ENCODE data around the gene ISY1. TPM values are rescaled to one million over a fixed set of nuclear protein-coding genes. Genes with fewer than 3 reads are reported as not detected.

ISY1 gene
- total and polyA plus RNA-seq, 2 of the 4 experiments (the other 2 are of a cell fraction) = 28.5 to 31.5 TPM

DNA sequence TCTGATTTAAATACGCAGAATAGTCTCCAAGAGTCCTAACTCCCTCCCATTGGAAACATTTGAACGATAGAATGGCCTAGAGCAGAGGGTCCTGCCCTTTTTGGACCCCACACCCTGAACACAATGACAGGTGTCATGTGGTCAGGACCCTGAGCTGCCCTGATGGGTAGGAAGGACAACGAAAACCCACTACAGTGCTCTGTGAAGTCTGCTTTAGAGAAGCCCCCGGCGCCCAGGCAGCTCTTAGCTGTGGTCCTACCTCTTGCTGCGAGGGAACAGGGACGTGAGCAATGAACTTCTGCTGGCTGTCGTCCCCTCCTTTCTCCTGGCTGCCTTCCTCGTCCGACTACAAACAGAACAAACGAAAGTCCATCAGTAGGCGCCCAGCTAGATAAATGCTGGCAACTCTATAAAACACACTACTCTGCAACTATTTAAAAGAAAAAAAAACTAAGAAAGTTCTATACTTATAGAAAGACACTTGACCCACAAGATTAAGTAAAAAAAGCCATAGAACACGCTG lies 30.5 kb downstream of the ISY1 start:
- ChIA-PET CTCF (interaction anchor here (0.6 to 0.7 kb wide), 2 partner anchors 107 to 255 kb away, joined by 3 read pairs; no protein-coding TSS in a partner anchor), POLR2A (ENCODE audit: unreplicated experiment) (no interaction called here)
- H3K23ac ChIP-seq (ENCODE audit: low read depth, low read length) = no peak overlapping the region
- no peak for ATAC-seq (ENCODE audit: low read depth)
- no peaks in the 10 kb centered on the region; a peak in 1 of 4 replicates for H3K79me1 ChIP-seq (ENCODE audit: low read depth in 1 of 2, low read length in 2 of 2)
- no peak overlapping the region for H2BK15ac ChIP-seq (ENCODE audit: low read depth, low read length)
- no peak overlapping the region for H3K4ac ChIP-seq (ENCODE audit: low read depth, low read length)
- in situ Hi-C loops (cut with MboI; ENCODE audit: low sequenced_read_pairs) (no loop called here), dilution Hi-C loops (cut with HindIII; ENCODE audit: low sequenced_read_pairs, unreplicated experiment) (no loop called here), intact Hi-C loops (cut with micrococcal nuclease) (no loop called here)
- H3K9ac ChIP-seq (ENCODE audit: low read depth, low read length) = no peak overlapping the region
- H3K4me1 ChIP-seq (ENCODE audit: control insufficient read depth, insufficient read depth, low read length) = peaks cover 8% of the 10 kb centered on the region; the same call in 1 of the 2 replicates
- no peak overlapping the region for H3K56ac ChIP-seq (ENCODE audit: extremely low read depth, insufficient read depth, low read length)
- WGBS, 2 experiments (ENCODE audit: extremely low coverage in 2 of 2, insufficient read length in 1 of 2) = no CpG with 5 or more reads among the region's 13 CpGs
- H3K36me3 ChIP-seq (ENCODE audit: control insufficient read depth, insufficient read depth, low read length) = peaks cover 46% of the 10 kb centered on the region
- no peak overlapping the region for H2AK5ac ChIP-seq (ENCODE audit: low read depth, low read length)
- H2BK120ac ChIP-seq (ENCODE audit: low read depth, low read length) = no peak overlapping the region
- no peak for DNase-seq
- no peaks in the 10 kb centered on the region for H3K27me3 ChIP-seq (ENCODE audit: control insufficient read depth, insufficient read depth, low read length)
- no peaks in the 10 kb centered on the region for H4K20me1 ChIP-seq (ENCODE audit: insufficient read depth, low read length)
- H3K27ac ChIP-seq (ENCODE audit: insufficient read depth, low read length) = no peak overlapping the region
- H4K5ac ChIP-seq (ENCODE audit: low read depth, low read length) = no peak overlapping the region
- H2AFZ ChIP-seq (replicated peaks; ENCODE audit: low read length, poor library complexity) = no peak overlapping the region
- no peak overlapping the region for H4K91ac ChIP-seq (ENCODE audit: insufficient read depth, low read depth, low read length)
- H2BK5ac ChIP-seq (ENCODE audit: low read depth, low read length, poor library complexity, severe bottlenecking) = no peak overlapping the region
- no peak overlapping the region for H3K18ac ChIP-seq (ENCODE audit: low read depth, low read length)
- no peak overlapping the region for H3K14ac ChIP-seq (replicated peaks; ENCODE audit: low read depth, low read length)
- H2BK20ac ChIP-seq (ENCODE audit: low read depth, low read length) = no peak overlapping the region
- no peak overlapping the region for H3K4me2 ChIP-seq (ENCODE audit: low read depth, low read length)
- TF ChIP-seq NFE2L2 (IDR thresholded peaks at IDR 0.05; ENCODE audit: low read depth, low read length) = no peak
- TF ChIP-seq CEBPB (IDR thresholded peaks at IDR 0.05; ENCODE audit: low read depth, low read length) = no peak
- no peak for TF ChIP-seq BHLHE40 (IDR thresholded peaks at IDR 0.05; ENCODE audit: low read depth, low read length)
- no peak for TF ChIP-seq MAZ (IDR thresholded peaks at IDR 0.05; ENCODE audit: borderline replicate concordance, low read depth, low read length)
- TF ChIP-seq, protein P1, sequence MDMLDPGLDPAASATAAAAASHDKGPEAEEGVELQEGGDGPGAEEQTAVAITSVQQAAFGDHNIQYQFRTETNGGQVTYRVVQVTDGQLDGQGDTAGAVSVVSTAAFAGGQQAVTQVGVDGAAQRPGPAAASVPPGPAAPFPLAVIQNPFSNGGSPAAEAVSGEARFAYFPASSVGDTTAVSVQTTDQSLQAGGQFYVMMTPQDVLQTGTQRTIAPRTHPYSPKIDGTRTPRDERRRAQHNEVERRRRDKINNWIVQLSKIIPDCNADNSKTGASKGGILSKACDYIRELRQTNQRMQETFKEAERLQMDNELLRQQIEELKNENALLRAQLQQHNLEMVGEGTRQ (IDR thresholded peaks at IDR 0.05; ENCODE audit: low read depth, low read length) = no peak
- TF ChIP-seq RCOR1 (IDR thresholded peaks at IDR 0.05; ENCODE audit: insufficient replicate concordance, low read length) = no peak
- TF ChIP-seq RAD21 (IDR thresholded peaks at IDR 0.05; ENCODE audit: low read length) = no peak
- no peak for TF ChIP-seq MAFK (IDR thresholded peaks at IDR 0.05; ENCODE audit: low read depth, low read length)
- no peak overlapping the region for H2AK9ac ChIP-seq (replicated peaks; ENCODE audit: low read depth, low read length, poor library complexity)
- H3K9me1 ChIP-seq (ENCODE audit: insufficient read depth, low read length) = no peaks in the 10 kb centered on the region
- H3K9me3 ChIP-seq (ENCODE audit: control insufficient read depth, insufficient read depth, low read length) = no peaks in the 10 kb centered on the region
- no peak overlapping the region for H4K8ac ChIP-seq (ENCODE audit: low read depth in 2 of 2, low read length in 2 of 2)
- H3K4me3 ChIP-seq (ENCODE audit: insufficient read depth, low read depth, low read length) = no peak overlapping the region
- BruUV-seq (replicated peaks) = no TSS peak
